ENCODE results near the gene RMND5A.

Gene RMND5A

GRCh38 chr2:86778957-86779356, 58.9 kb downstream of the RMND5A start:
- H3K36me3 ChIP-seq (ENCODE audit: low read length), result peaks cover 2% of the 10 kb centered on the region; the same call in 1 of the 2 replicates
- no peak overlapping the region for H3K4me3 ChIP-seq (ENCODE audit: insufficient read depth, low read length, poor library complexity, severe bottlenecking)
- H3K9ac ChIP-seq (ENCODE audit: low read length), result no peak overlapping the region
- H3K9me3 ChIP-seq (ENCODE audit: insufficient read depth, low read length), result no peaks in the 10 kb centered on the region
- H3K79me2 ChIP-seq (ENCODE audit: insufficient read depth, low read length), result no peaks in the 10 kb centered on the region
- H3K4me2 ChIP-seq (ENCODE audit: low read depth, low read length, poor library complexity, severe bottlenecking), result no peak overlapping the region
- no peak overlapping the region for H3K27ac ChIP-seq (ENCODE audit: low read depth, low read length)
- no peaks in the 10 kb centered on the region for H3K9me2 ChIP-seq (replicated peaks; ENCODE audit: insufficient read depth, low read length)
- H3K27me3 ChIP-seq (ENCODE audit: low read length), result no peaks in the 10 kb centered on the region
- no peaks in the 10 kb centered on the region for H4K20me1 ChIP-seq (ENCODE audit: low read depth, low read length)
- no peaks in the 10 kb centered on the region for H3F3A ChIP-seq (ENCODE audit: insufficient read depth)
- no peak overlapping the region for H2AFZ ChIP-seq (ENCODE audit: low read depth, low read length, severe bottlenecking)
- TF ChIP-seq CTCF (IDR thresholded peaks at IDR 0.05; ENCODE audit: insufficient read depth, low read length, poor library complexity, severe bottlenecking), result no peak
- no peak for TF ChIP-seq EZH2phosphoT487 (conservative IDR thresholded peaks at IDR 0.05; ENCODE audit: low read length)

- Histone ChIP-seq H3K36me3 (ENCODE audit: low read length) (no peaks in the 10 kb centered on the region), H3K4me2 (ENCODE audit: low read depth, low read length, poor library complexity, severe bottlenecking) (no peak overlapping the region), H3K9ac (ENCODE audit: low read length) (no peak overlapping the region), H3K79me2 (ENCODE audit: insufficient read depth, low read length) (no peaks in the 10 kb centered on the region), H3K9me3 (ENCODE audit: insufficient read depth, low read length) (no peaks in the 10 kb centered on the region), H3F3A (ENCODE audit: insufficient read depth) (no peaks in the 10 kb centered on the region), H4K20me1 (ENCODE audit: low read depth, low read length) (no peaks in the 10 kb centered on the region), H2AFZ (ENCODE audit: low read depth, low read length, severe bottlenecking) (no peak overlapping the region), H3K27ac (ENCODE audit: low read depth, low read length) (no peak overlapping the region), H3K4me3 (ENCODE audit: insufficient read depth, low read length, poor library complexity, severe bottlenecking) (no peak overlapping the region), H3K27me3 (ENCODE audit: low read length) (no peaks in the 10 kb centered on the region), H3K9me2 (replicated peaks; ENCODE audit: insufficient read depth, low read length) (no peaks in the 10 kb centered on the region)
- TF ChIP-seq EZH2phosphoT487 (conservative IDR thresholded peaks at IDR 0.05; ENCODE audit: low read length) (no peak), CTCF (IDR thresholded peaks at IDR 0.05; ENCODE audit: insufficient read depth, low read length, poor library complexity, severe bottlenecking) (no peak)
Observed at GRCh38 chr2:86779971-86780370, 59.9 kb downstream of the RMND5A start.

- H3K4me2 ChIP-seq (ENCODE audit: low read depth, low read length, poor library complexity, severe bottlenecking), result no peak overlapping the region
- no peaks in the 10 kb centered on the region for H3K27me3 ChIP-seq (ENCODE audit: low read length)
- no peaks in the 10 kb centered on the region for H3K79me2 ChIP-seq (ENCODE audit: insufficient read depth, low read length)
- no peak overlapping the region for H3K4me3 ChIP-seq (ENCODE audit: insufficient read depth, low read length, poor library complexity, severe bottlenecking)
- TF ChIP-seq EZH2phosphoT487 (conservative IDR thresholded peaks at IDR 0.05; ENCODE audit: low read length) (no peak), CTCF (IDR thresholded peaks at IDR 0.05; ENCODE audit: insufficient read depth, low read length, poor library complexity, severe bottlenecking) (no peak)
- H3F3A ChIP-seq (ENCODE audit: insufficient read depth), result no peaks in the 10 kb centered on the region
- no peaks in the 10 kb centered on the region for H3K9me3 ChIP-seq (ENCODE audit: insufficient read depth, low read length)
- H2AFZ ChIP-seq (ENCODE audit: low read depth, low read length, severe bottlenecking), result no peak overlapping the region
- H3K27ac ChIP-seq (ENCODE audit: low read depth, low read length), result no peak overlapping the region
- no peaks in the 10 kb centered on the region for H3K36me3 ChIP-seq (ENCODE audit: low read length)
- no peaks in the 10 kb centered on the region for H3K9me2 ChIP-seq (replicated peaks; ENCODE audit: insufficient read depth, low read length)
- H3K9ac ChIP-seq (ENCODE audit: low read length), result no peak overlapping the region
- H4K20me1 ChIP-seq (ENCODE audit: low read depth, low read length), result no peaks in the 10 kb centered on the region
Observed at GRCh38 chr2:86781363-86781762, 61.3 kb downstream of the RMND5A start.

All from SU-DHL-6 (cell line).